Mucosa of gallbladder (tissue), 1 donor: ENCODE results near the gene TET3. TPM values are rescaled to one million over a fixed set of nuclear protein-coding genes. Genes with fewer than 3 reads are reported as not detected.
"Not testable (repeated sequence)": the region's sequence is repeated elsewhere in the genome, so short reads cannot be mapped to it uniquely, and the experiment has no call there.

Source experiments
- DNase-seq: peaks from one replicate; pipeline ENCODE4 v3.0.0-alpha.2; 2020; ENCODE audit warnings: low spot score
- total RNA-seq: library from RNA; stranded (reverse); gene quantifications from one replicate; pipeline ENCODE4 v1.2.1, GENCODE V29; 2021
- donor health status: DM: no; HTN: no; CAD: no.

Gene TET3
- total RNA-seq, result 19.3 TPM

- DNase-seq, result no peak
Observed at GRCh38 chr2:73984203-73984921, at the start of gene TET3. Gene TET3 (plus strand): TSS chr2:73984910. CDS start chr2:73986404, 1,494 bp downstream.

GRCh38 chr2:73935641-73936040 lies 49.1 kb upstream of the TET3 start:
- DNase-seq, result no peak

- DNase-seq, result no peak
Observed at GRCh38 chr2:73937103-73937885, 47.4 kb upstream of the TET3 start.

GRCh38 chr2:73937899-73938298 lies 46.8 kb upstream of the TET3 start:
- no peak for DNase-seq

GRCh38 chr2:73938718-73939352 lies 45.9 kb upstream of the TET3 start:
- DNase-seq, result no peak

GRCh38 chr2:73939419-73939818 lies 45.3 kb upstream of the TET3 start:
- DNase-seq, result no peak

GRCh38 chr2:73940066-73940465 lies 44.6 kb upstream of the TET3 start:
- DNase-seq, result not testable (repeated sequence)

- no peak for DNase-seq
Observed at GRCh38 chr2:73942664-73943063, 42.0 kb upstream of the TET3 start.

- no peak for DNase-seq
Observed at GRCh38 chr2:73944714-73945113, 40.0 kb upstream of the TET3 start.

- no peak for DNase-seq
Observed at GRCh38 chr2:73946215-73946614, 38.5 kb upstream of the TET3 start.

- no peak for DNase-seq
Observed at GRCh38 chr2:73946666-73947065, 38.0 kb upstream of the TET3 start.

- DNase-seq, result no peak
Observed at GRCh38 chr2:73947412-73948018, 37.2 kb upstream of the TET3 start.

- DNase-seq, result no peak
Observed at GRCh38 chr2:73949802-73950201, 34.9 kb upstream of the TET3 start.

GRCh38 chr2:73952499-73953446 lies 31.9 kb upstream of the TET3 start:
- DNase-seq, result no peak

GRCh38 chr2:73956218-73956865 lies 28.4 kb upstream of the TET3 start:
- no peak for DNase-seq

- DNase-seq, result no peak
Observed at GRCh38 chr2:73961274-73961673, 23.4 kb upstream of the TET3 start.

GRCh38 chr2:73961823-73962615 lies 22.7 kb upstream of the TET3 start:
- DNase-seq, result no peak

- no peak for DNase-seq
Observed at GRCh38 chr2:73962798-73963197, 21.9 kb upstream of the TET3 start.

GRCh38 chr2:73963385-73964120 lies 21.2 kb upstream of the TET3 start:
- no peak for DNase-seq
